OCI-LY1 (cell line): Measurements from ENCODE around the gene RAB40A.

ENCODE experiments used
- H2AFZ ChIP-seq: fragments of 200-600 bp; sonication (generic), shearing (Covaris generic); 2 replicates; pipeline ENCODE4 v1.6.0; 2014; ENCODE audit warnings: antibody characterized with exemption, mild to moderate bottlenecking, low read length
- H3F3A ChIP-seq: fragments of 200-600 bp; sonication (generic), shearing (Covaris generic); 2 replicates; pipeline ENCODE4 v1.6.0; 2014; ENCODE audit warnings: mild to moderate bottlenecking, antibody characterized with exemption, low read length, moderate library complexity; ENCODE audit not compliant: insufficient read depth
- H3K27ac ChIP-seq: fragments of 200-600 bp; sonication (generic); 2 replicates; pipeline ENCODE4 v1.5.1; 2014; ENCODE audit warnings: low read length, mixed run types, mild to moderate bottlenecking, low read depth; ENCODE audit not compliant: poor library complexity, severe bottlenecking
- H3K27me3 ChIP-seq: fragments of 200-600 bp; sonication (generic); 2 replicates; pipeline ENCODE4 v1.6.0; 2014; ENCODE audit warnings: antibody characterized with exemption, mild to moderate bottlenecking, low read length, moderate library complexity; ENCODE audit not compliant: insufficient read depth
- H3K36me3 ChIP-seq: fragments of 200-600 bp; sonication (generic); 2 replicates; pipeline ENCODE4 v1.6.1; 2014; ENCODE audit warnings: mild to moderate bottlenecking, antibody characterized with exemption, low read length, moderate library complexity, mixed read lengths; ENCODE audit not compliant: insufficient read depth
- H3K4me1 ChIP-seq: fragments of 200-600 bp; sonication (generic); 2 replicates; pipeline ENCODE4 v1.5.1; 2014; ENCODE audit warnings: mild to moderate bottlenecking, low read length, moderate library complexity; ENCODE audit not compliant: insufficient read depth, severe bottlenecking
- H3K4me2 ChIP-seq: fragments of 200-600 bp; sonication (generic), shearing (Covaris generic); 2 replicates; pipeline ENCODE4 v1.6.1; 2014; ENCODE audit warnings: low read length
- H3K4me3 ChIP-seq: fragments of 200-600 bp; sonication (generic); 2 replicates; pipeline ENCODE4 v1.5.1; 2014; ENCODE audit warnings: low read length, low read depth, mild to moderate bottlenecking, mixed read lengths; ENCODE audit not compliant: poor library complexity, severe bottlenecking
- H3K79me2 ChIP-seq: fragments of 200-600 bp; shearing (Covaris generic); 2 replicates; pipeline ENCODE4 v1.6.1; 2016; ENCODE audit warnings: mixed run types, low read length, mixed read lengths; ENCODE audit not compliant: insufficient read depth
- H3K9ac ChIP-seq: fragments of 200-600 bp; sonication (generic), shearing (Covaris generic); 2 replicates; pipeline ENCODE4 v1.6.1; 2014; ENCODE audit warnings: mild to moderate bottlenecking, low read length, mixed read lengths
- H3K9me2 ChIP-seq: fragments of 200-600 bp; sonication (generic), shearing (Covaris generic); 2 replicates; pipeline ENCODE4 v1.6.1; 2014; ENCODE audit warnings: low read depth, mild to moderate bottlenecking, low read length, mixed read lengths
- H3K9me3 ChIP-seq: fragments of 200-600 bp; shearing (Covaris generic); 2 replicates; pipeline ENCODE4 v1.6.1; 2014; ENCODE audit warnings: low read length, mixed read lengths
- H4K20me1 ChIP-seq: fragments of 200-600 bp; sonication (generic), shearing (Covaris generic); 2 replicates; pipeline ENCODE4 v1.6.0; 2016; ENCODE audit warnings: mild to moderate bottlenecking, low read length; ENCODE audit not compliant: insufficient read depth
- CTCF ChIP-seq: fragments of 200-600 bp; sonication (generic), shearing (Covaris generic); IDR thresholded peaks from 2 replicates; pipeline ENCODE4 v1.5.1; 2017; ENCODE audit warnings: mild to moderate bottlenecking, antibody characterized with exemption, low read length, moderate library complexity, mixed read lengths
- EZH2 ChIP-seq: fragments of 200-600 bp; sonication (generic), shearing (Covaris generic); IDR thresholded peaks from 2 replicates; pipeline ENCODE4 v1.8.0; 2017; ENCODE audit warnings: borderline replicate concordance, mixed run types, mild to moderate bottlenecking, antibody characterized with exemption, low read length, moderate library complexity, mixed read lengths

RAB40A gene

GRCh38 chrX:103549916-103550315 lies 30.6 kb upstream of the RAB40A start:
- H3K27ac ChIP-seq, result no peak overlapping the region
- TF ChIP-seq EZH2, result no peak
- TF ChIP-seq CTCF, result no peak
- no peaks in the 10 kb centered on the region for H4K20me1 ChIP-seq
- H3K79me2 ChIP-seq, result no peaks in the 10 kb centered on the region
- H3K36me3 ChIP-seq, result no peaks in the 10 kb centered on the region
- peaks cover 6% of the 10 kb centered on the region for H3K4me1 ChIP-seq
- no peak overlapping the region for H2AFZ ChIP-seq
- H3F3A ChIP-seq, result no peaks in the 10 kb centered on the region
- H3K9ac ChIP-seq, result no peak overlapping the region
- H3K4me2 ChIP-seq, result no peak overlapping the region
- H3K4me3 ChIP-seq, result no peak overlapping the region
- H3K27me3 ChIP-seq, result no peaks in the 10 kb centered on the region
- H3K9me2 ChIP-seq, result no peaks in the 10 kb centered on the region
- no peaks in the 10 kb centered on the region for H3K9me3 ChIP-seq

- Histone ChIP-seq H3K9me3 (no peaks in the 10 kb centered on the region), H2AFZ (no peak overlapping the region), H3K9ac (no peak overlapping the region), H3K4me1 (no peaks in the 10 kb centered on the region), H3F3A (no peaks in the 10 kb centered on the region), H3K27me3 (no peaks in the 10 kb centered on the region), H3K27ac (no peak overlapping the region), H3K4me2 (no peak overlapping the region), H3K9me2 (no peaks in the 10 kb centered on the region), H3K79me2 (no peaks in the 10 kb centered on the region), H3K4me3 (no peak overlapping the region), H3K36me3 (no peaks in the 10 kb centered on the region), H4K20me1 (no peaks in the 10 kb centered on the region)
- TF ChIP-seq CTCF (no peak), EZH2 (no peak)
Measured at GRCh38 chrX:103540145-103540544, 20.9 kb upstream of the RAB40A start.

- Histone ChIP-seq H3K4me1 (no peaks in the 10 kb centered on the region), H3K36me3 (no peaks in the 10 kb centered on the region), H3K27ac (no peak overlapping the region), H3K27me3 (no peaks in the 10 kb centered on the region), H3K4me2 (no peak overlapping the region), H3K9ac (no peak overlapping the region), H2AFZ (no peak overlapping the region), H3K9me2 (no peaks in the 10 kb centered on the region), H3F3A (no peaks in the 10 kb centered on the region), H3K79me2 (no peaks in the 10 kb centered on the region), H3K4me3 (no peak overlapping the region), H3K9me3 (no peaks in the 10 kb centered on the region), H4K20me1 (no peaks in the 10 kb centered on the region)
- TF ChIP-seq CTCF, result no peak
- TF ChIP-seq EZH2, result no peak
Measured at GRCh38 chrX:103539695-103540094, 20.4 kb upstream of the RAB40A start.
